HG03280 (cell line): ENCODE results near the gene ATP5PB.

Experiments used
- ATAC-seq: cut with Tn5 transposase; IDR thresholded peaks from one replicate; pipeline ENCODE4 v1.9.1; 2021; ENCODE audit warnings: mild to moderate bottlenecking, moderate library complexity; ENCODE audit not compliant: unreplicated experiment

The ATP5PB gene

DNA sequence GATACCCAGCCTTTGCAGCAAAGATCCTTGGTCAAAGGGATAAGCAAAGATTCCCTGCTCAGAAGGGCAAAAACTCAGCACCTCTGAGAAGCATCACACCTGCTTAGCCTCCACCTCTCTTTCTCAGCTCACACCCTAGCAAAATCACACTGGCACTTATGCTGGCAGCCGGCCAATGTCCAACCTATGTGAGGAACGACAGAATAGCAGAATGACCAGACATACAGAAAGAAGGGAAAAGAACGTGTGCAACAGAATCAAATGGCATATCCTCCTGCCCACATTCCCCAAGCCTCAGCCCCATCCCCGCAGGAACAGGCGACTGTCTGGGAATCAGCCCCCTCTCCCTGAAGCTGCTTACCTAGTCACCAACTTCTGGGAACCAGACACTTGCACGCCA, 54.8 kb downstream of the ATP5PB start:
- ATAC-seq = no peak

DNA sequence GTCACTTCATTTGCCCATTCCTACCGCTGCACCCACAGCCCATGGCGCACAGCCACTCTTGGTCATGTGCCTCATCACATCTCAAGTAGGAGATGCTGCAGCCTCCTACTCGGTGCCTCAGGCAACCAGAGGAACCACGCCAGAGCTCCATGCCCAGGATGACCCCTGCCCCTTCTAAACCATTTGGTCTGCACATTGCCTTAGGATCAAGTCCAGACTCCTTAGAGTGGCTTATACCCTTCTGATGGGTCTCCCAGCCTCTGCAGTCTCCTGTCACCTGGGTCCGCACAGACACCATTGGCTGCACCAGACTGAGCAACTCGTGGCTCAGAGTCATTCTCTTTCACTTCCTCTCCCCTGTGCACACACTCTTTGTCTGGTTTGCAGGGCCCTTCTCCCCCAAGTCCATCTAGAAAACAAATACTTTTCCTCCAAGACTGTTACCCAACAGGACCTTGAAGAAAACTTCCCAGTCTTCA, 56.4 kb downstream of the ATP5PB start:
- peak; percentile 56 for ATAC-seq

DNA sequence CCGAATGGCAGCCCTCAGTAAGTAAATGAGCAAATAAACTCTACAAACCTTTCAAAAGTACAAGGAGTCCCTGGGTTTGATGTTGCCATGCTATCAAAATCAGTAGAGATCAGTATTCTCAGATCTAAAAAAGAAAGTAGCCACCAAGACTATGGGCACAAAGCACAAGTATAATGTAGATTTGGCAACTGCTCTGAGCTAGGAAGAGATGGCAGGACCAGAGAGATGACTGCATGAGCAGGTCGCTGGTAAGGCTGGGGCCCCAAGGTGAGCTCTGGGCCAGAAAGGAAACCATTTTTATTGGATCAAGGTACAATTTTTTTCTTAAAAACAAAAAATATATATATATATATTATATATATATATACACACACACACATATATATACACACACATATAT, 57.3 kb downstream of the ATP5PB start:
- ATAC-seq = no peak

DNA sequence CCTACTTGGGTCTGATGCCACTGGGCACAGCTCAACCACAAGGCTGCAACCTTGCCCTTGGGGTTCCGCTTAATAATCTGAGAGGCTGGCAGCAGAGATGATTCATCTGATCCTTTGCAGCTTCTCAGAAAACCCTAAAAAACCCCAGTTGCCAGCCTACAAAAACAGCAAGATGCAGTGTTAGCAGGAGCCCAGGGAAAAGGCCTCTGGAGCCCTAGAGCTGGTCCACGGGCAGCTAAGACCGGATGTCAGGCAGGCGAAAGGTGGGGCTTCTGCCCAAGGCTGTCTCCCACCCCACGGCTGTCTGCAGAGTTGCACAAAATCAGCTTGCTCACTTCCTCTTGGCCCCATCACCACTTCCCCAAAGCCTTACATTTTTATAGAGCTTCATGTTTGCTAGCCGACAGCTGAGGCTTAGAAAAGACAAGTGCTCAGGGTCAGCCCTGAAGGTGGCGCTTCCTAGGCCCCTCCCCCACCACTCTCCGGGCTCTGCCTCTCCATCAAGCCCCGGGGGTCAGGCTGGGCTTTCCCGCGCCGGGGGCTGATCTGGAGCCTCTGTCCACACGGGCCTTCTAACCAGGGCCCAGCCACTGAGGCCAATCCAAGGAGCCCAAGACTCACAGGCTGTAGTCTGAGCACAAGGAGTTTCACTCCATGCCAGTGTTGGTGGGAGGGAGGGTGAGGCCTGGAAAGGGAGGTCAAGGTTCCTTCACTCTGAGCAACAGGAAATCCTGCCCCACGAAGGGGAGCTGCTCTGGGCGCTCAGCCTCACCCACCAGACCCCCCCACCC, 58.3 kb downstream of the ATP5PB start:
- peak; percentile 45 for ATAC-seq

DNA sequence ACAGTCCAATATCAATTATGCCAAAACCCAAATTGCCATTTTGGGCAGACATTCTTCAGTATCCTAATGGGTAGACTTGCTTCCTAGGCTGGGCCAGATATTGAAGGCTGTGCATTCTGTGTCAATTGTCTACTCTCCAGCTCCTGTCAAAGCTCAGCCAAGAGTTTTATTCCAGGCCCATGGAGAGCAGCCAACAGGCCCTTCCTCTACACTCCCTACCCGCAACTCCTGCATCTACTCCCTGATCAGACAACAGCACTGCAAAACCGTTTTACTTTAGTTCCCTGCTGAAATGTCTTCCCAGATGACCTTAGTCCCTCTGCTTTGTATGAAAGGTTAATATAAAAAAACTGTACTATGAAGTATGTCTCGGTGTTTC, 60.7 kb downstream of the ATP5PB start:
- ATAC-seq = no peak

DNA sequence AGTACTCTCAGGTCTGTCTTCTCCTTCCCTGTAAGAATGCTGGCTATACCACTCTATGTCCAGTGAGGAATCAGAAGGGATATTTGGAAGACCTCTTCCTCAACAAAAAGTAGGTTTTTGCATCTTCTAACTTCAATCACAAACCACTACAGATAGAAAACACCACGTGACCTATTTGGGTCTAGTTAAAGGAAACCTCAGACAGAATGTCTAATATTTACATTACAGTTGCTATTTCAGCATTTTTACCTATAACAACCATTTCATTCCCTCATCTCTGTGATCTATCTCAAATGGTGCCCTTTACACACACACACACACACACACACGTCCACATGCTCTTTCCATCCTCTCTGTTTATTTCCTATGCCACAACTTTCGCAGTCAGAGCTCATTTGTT, 62.1 kb downstream of the ATP5PB start:
- no peak for ATAC-seq
